Daoy (cell line): ENCODE results near the gene ARMH2. TPM values are rescaled to one million over a fixed set of nuclear protein-coding genes. Genes with fewer than 3 reads are reported as not detected.

Experiments used
- DNase-seq: peaks from one replicate; pipeline ENCODE4 v3.0.0-alpha.2; 2015; ENCODE audit warnings: low read depth
- total RNA-seq: library from RNA; depleted of rRNA; stranded (reverse); fragments of >200 nt; shearing (Covaris generic); gene quantifications from 2 replicates; pipeline ENCODE4 v1.2.3, GENCODE V29; 2014; rRNA removed

Gene ARMH2
- total RNA-seq = not detected in 2 replicates

GRCh38 chr6:24798740-24799540 lies at the start of gene ARMH2:
ARMH2 (minus strand) TSS chr6:24798917; CDS start chr6:24798857, 60 bp downstream.
- DNase-seq = no peak

- no peak for DNase-seq
These were observed 49.7 kb upstream of the ARMH2 start for GRCh38 chr6:24848461-24848860.

- DNase-seq = no peak
These were observed 48.7 kb upstream of the ARMH2 start for GRCh38 chr6:24847402-24847801.

GRCh38 chr6:24845578-24845977 lies 46.9 kb upstream of the ARMH2 start:
- DNase-seq = no peak

GRCh38 chr6:24844903-24845302 lies 46.2 kb upstream of the ARMH2 start:
- DNase-seq = no peak

GRCh38 chr6:24844061-24844460 lies 45.3 kb upstream of the ARMH2 start:
- DNase-seq = no peak

- DNase-seq = no peak
These were observed 41.5 kb upstream of the ARMH2 start for GRCh38 chr6:24840187-24840586.

- DNase-seq = no peak
These were observed 40.3 kb upstream of the ARMH2 start for GRCh38 chr6:24838994-24839393.

- DNase-seq = no peak
These were observed 39.4 kb upstream of the ARMH2 start for GRCh38 chr6:24838081-24838480.

GRCh38 chr6:24836109-24836508 lies 37.4 kb upstream of the ARMH2 start:
- no peak for DNase-seq

GRCh38 chr6:24833711-24834386 lies 35.1 kb upstream of the ARMH2 start:
- DNase-seq = no peak

- no peak for DNase-seq
These were observed 34.1 kb upstream of the ARMH2 start for GRCh38 chr6:24832794-24833193.

GRCh38 chr6:24831771-24832716 lies 33.3 kb upstream of the ARMH2 start:
- no peak for DNase-seq

GRCh38 chr6:24829657-24830056 lies 30.9 kb upstream of the ARMH2 start:
- DNase-seq = no peak

- no peak for DNase-seq
These were observed 29.3 kb upstream of the ARMH2 start for GRCh38 chr6:24827970-24828369.

GRCh38 chr6:24827162-24827561 lies 28.4 kb upstream of the ARMH2 start:
- no peak for DNase-seq

GRCh38 chr6:24825130-24825630 lies 26.5 kb upstream of the ARMH2 start:
- DNase-seq = no peak

- no peak for DNase-seq
These were observed 25.6 kb upstream of the ARMH2 start for GRCh38 chr6:24824142-24824938.

GRCh38 chr6:24823185-24823584 lies 24.5 kb upstream of the ARMH2 start:
- no peak for DNase-seq

- no peak for DNase-seq
These were observed 24.0 kb upstream of the ARMH2 start for GRCh38 chr6:24822696-24823095.

- DNase-seq = no peak
These were observed 23.2 kb upstream of the ARMH2 start for GRCh38 chr6:24821860-24822444.
